ENCODE measurements around the gene MTMR11. TPM values are rescaled to one million over a fixed set of nuclear protein-coding genes. Genes with fewer than 3 reads are reported as not detected.
A peak's percentile ranks its signal among the peaks of the same experiment; 100 is the strongest.
"Not testable (repeated sequence)": the region's sequence is repeated elsewhere in the genome, so short reads cannot be mapped to it uniquely, and the experiment has no call there.

The MTMR11 gene
- total RNA-seq, 4 donors from 2014 or later = 2.0 to 8.6 (median 5.6) TPM

- peaks cover 23% of the 10 kb centered on the region in 2 donors for H3K4me1 ChIP-seq
- H3K4me3 ChIP-seq (replicated peaks in 1 of 3) = peak overlapping the region; percentile 50 to 84 (median 77)
- H3K9me3 ChIP-seq = no peaks in the 10 kb centered on the region
- H3K27ac ChIP-seq = peak overlapping the region; percentile 97 to 100 (median 100)
- intact Hi-C loops (cut with DNase I) = no loop called here
- TF ChIP-seq POLR2A (IDR thresholded peaks at IDR 0.05) (peak; percentile 98 to 99), CTCF (IDR thresholded peaks at IDR 0.05) (peak in 1 of 6 experiments; percentile 7)
- H3K27me3 ChIP-seq = no peaks in the 10 kb centered on the region
- peak; percentile 88 to 90 for DNase-seq
- WGBS, 2 donors = 0% methylated on average over 42 to 47 of the region's 62 CpGs
- H3K36me3 ChIP-seq = no peaks in the 10 kb centered on the region
Observed at GRCh38 chr1:149886396-149887195, 50.1 kb downstream of the MTMR11 start.

- 0% methylated on average over 9 to 17 of the region's 19 CpGs for WGBS, 2 donors
- H3K9me3 ChIP-seq; DNase-seq; H3K36me3 ChIP-seq; H3K27me3 ChIP-seq; intact Hi-C loops (cut with DNase I): not testable (repeated sequence)
- Histone ChIP-seq H3K4me1 (peaks cover 23% of the 10 kb centered on the region in 2 donors), H3K4me3 (replicated peaks in 1 of 3) (peak overlapping the region; percentile 50 to 84 (median 77)), H3K27ac (peak overlapping the region; percentile 93 to 100 (median 97))
Observed at GRCh38 chr1:149886121-149886395, 50.6 kb downstream of the MTMR11 start.

GRCh38 chr1:149885339-149886120, 51.1 kb downstream of the MTMR11 start:
- Histone ChIP-seq H3K9me3 (no peaks in the 10 kb centered on the region), H3K4me1 (peaks cover 23% of the 10 kb centered on the region in 2 donors), H3K27ac (peak overlapping the region; percentile 93 to 100 (median 97)), H3K27me3 (no peaks in the 10 kb centered on the region), H3K4me3 (replicated peaks in 1 of 3) (peak overlapping the region; percentile 50 to 84 (median 77)), H3K36me3 (no peaks in the 10 kb centered on the region)
- 0 to 1% methylated on average over 34 to 36 of the region's 36 CpGs for WGBS, 2 donors
- peak in 1 of 2 donors; percentile 92 for TF ChIP-seq POLR2A (IDR thresholded peaks at IDR 0.05)
- peak in 1 of 6 experiments; percentile 21 for TF ChIP-seq CTCF (IDR thresholded peaks at IDR 0.05)
- intact Hi-C loops (cut with DNase I) = no loop called here
- DNase-seq = peak; percentile 91 to 94

- 8 to 9% methylated on average over 9 of the region's 9 CpGs for WGBS, 2 donors
- H3K4me1 ChIP-seq = peaks cover 23% of the 10 kb centered on the region in 2 donors
- TF ChIP-seq POLR2A (IDR thresholded peaks at IDR 0.05) (no peak), CTCF (IDR thresholded peaks at IDR 0.05) (no peak)
- no peaks in the 10 kb centered on the region for H3K27me3 ChIP-seq
- no peak for DNase-seq
- H3K9me3 ChIP-seq = no peaks in the 10 kb centered on the region
- H3K4me3 ChIP-seq (replicated peaks in 1 of 3) = peak overlapping the region; percentile 50 to 84 (median 77)
- intact Hi-C loops (cut with DNase I) = no loop called here
- H3K36me3 ChIP-seq = no peaks in the 10 kb centered on the region
- peak overlapping the region; percentile 93 to 100 (median 97) for H3K27ac ChIP-seq
Observed at GRCh38 chr1:149884433-149885338, 52.0 kb downstream of the MTMR11 start.

GRCh38 chr1:149883598-149884247, 53.0 kb downstream of the MTMR11 start:
- Histone ChIP-seq H3K36me3 (no peaks in the 10 kb centered on the region), H3K4me3 (replicated peaks in 1 of 3) (no peak overlapping the region), H3K4me1 (peaks cover 16 to 17% of the 10 kb centered on the region in 2 donors), H3K27me3 (no peaks in the 10 kb centered on the region), H3K9me3 (no peaks in the 10 kb centered on the region), H3K27ac (no peak overlapping the region)
- no peak for DNase-seq
- 87 to 89% methylated on average over 3 of the region's 3 CpGs for WGBS, 2 donors
- intact Hi-C loops (cut with DNase I) = no loop called here
- TF ChIP-seq POLR2A (IDR thresholded peaks at IDR 0.05) (no peak), CTCF (IDR thresholded peaks at IDR 0.05) (no peak)
